ENCODE data around the gene ANXA6. TPM values are rescaled to one million over a fixed set of nuclear protein-coding genes. Genes with fewer than 3 reads are reported as not detected.

The ANXA6 gene
- total RNA-seq, 1 experiment from 2014 or later: 98.7 TPM

DNA sequence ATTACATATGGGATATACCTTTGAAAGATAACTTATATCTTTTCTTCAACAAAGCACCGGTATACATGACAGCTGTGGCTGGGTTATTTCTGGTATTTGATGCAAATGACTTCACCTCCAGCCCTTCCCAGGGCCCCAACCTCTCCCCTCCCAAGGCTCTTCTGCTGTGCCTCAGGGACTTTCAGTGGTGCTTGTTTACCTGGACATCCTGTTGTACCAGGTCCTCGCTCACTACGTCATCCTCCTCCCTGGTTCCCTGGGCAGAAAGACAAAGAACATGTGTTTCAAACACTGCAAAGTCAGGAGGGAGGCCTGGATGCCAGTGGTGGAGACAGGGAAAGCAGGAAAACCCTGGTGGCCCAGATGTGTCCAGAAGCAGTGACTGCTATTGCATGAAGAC is 23.4 kb downstream of the ANXA6 start:
- Mint-ChIP-seq H3K27me3 (ENCODE audit: low read depth) (no peaks in the 10 kb centered on the region), H3K4me3 (no peak overlapping the region), H3K36me3 (ENCODE audit: insufficient read depth in 1 of 3, low read depth in 3 of 3) (peaks cover 21 to 84% (median 70%) of the 10 kb centered on the region in 3 experiments; a peak in 6 of 7 replicates), H3K4me1 (0 out of 4 replicates have a peak, but pooled peaks cover 0 to 4% of the 10 kb centered on the region in 2 experiments), H3K9me3 (no peaks in the 10 kb centered on the region), H3K27ac (no peak overlapping the region)
- no peak overlapping the region for H4K91ac ChIP-seq (ENCODE audit: insufficient read length, low read depth, low read length)
- no peak overlapping the region for H4K8ac ChIP-seq (replicated peaks; ENCODE audit: insufficient read length, low read depth, low read length)
- no peak overlapping the region; the same call in 1 of the 2 replicates for H3K14ac ChIP-seq (ENCODE audit: insufficient read depth, low read length)
- no peaks in the 10 kb centered on the region for H3K9me3 ChIP-seq (ENCODE audit: control insufficient read depth, low read depth, low read length)
- H3K56ac ChIP-seq (ENCODE audit: insufficient read length, low read depth, low read length): no peak overlapping the region
- no peak overlapping the region for H3K9ac ChIP-seq (ENCODE audit: extremely low read depth, insufficient read length, low read length)
- no peak overlapping the region for H3K4ac ChIP-seq (ENCODE audit: low read depth, low read length)
- no peaks in the 10 kb centered on the region for H3K23me2 ChIP-seq (ENCODE audit: insufficient read length, low read depth, low read length, poor library complexity, severe bottlenecking)
- no peak overlapping the region for H2BK5ac ChIP-seq (ENCODE audit: insufficient read length, low read length)
- H2BK15ac ChIP-seq (ENCODE audit: low read depth, low read length): no peak overlapping the region
- no peak overlapping the region for H3K27ac ChIP-seq (ENCODE audit: insufficient read length, low read depth, low read length)
- H3K27me3 ChIP-seq (ENCODE audit: insufficient read depth, low read length): no peaks in the 10 kb centered on the region
- no peak overlapping the region for H2AFZ ChIP-seq (ENCODE audit: low read length)
- H2BK12ac ChIP-seq (ENCODE audit: insufficient read length, low read depth, low read length): no peak overlapping the region
- no peaks in the 10 kb centered on the region for H3K79me2 ChIP-seq (ENCODE audit: insufficient read depth, low read length)
- DNase-seq: no peak
- no CpG with 5 or more reads among the region's 3 CpGs for WGBS (ENCODE audit: extremely low coverage, insufficient read length, low lambda C conversion rate)
- no peak overlapping the region for H3K18ac ChIP-seq (ENCODE audit: insufficient read length, low read depth, low read length)
- TF ChIP-seq CTCF (conservative IDR thresholded peaks at IDR 0.05): no peak
- no peak overlapping the region for H2BK120ac ChIP-seq (ENCODE audit: low read depth, low read length, poor library complexity, severe bottlenecking)
- no peak overlapping the region for H2AK5ac ChIP-seq (ENCODE audit: insufficient read length, low read length)
- H3K79me1 ChIP-seq (ENCODE audit: insufficient read depth, low read depth, low read length, poor library complexity, severe bottlenecking): no peaks in the 10 kb centered on the region
- H4K20me1 ChIP-seq (ENCODE audit: control insufficient read depth, insufficient read depth, insufficient read length): no peaks in the 10 kb centered on the region
- H4K5ac ChIP-seq (ENCODE audit: insufficient read length, low read depth, low read length): no peak overlapping the region
- H3T11ph ChIP-seq (ENCODE audit: low read length): no peak overlapping the region
- no peak overlapping the region for H2BK20ac ChIP-seq (ENCODE audit: low read depth, low read length, poor library complexity, severe bottlenecking)
- H3K4me2 ChIP-seq (ENCODE audit: insufficient read depth, insufficient read length, low read length): no peak overlapping the region
- no peaks in the 10 kb centered on the region; the same call in 1 of the 2 replicates for H3K4me1 ChIP-seq (ENCODE audit: insufficient read depth, low read length)
- no peak overlapping the region for H3K23ac ChIP-seq (ENCODE audit: insufficient read length, low read depth, low read length)
